ENCODE results near the gene PAPSS2.
A peak's percentile ranks its signal among the peaks of the same experiment; 100 is the strongest.

GRCh38 chr10:87656431-87657072, 3.1 kb upstream of the PAPSS2 start:
- TF ChIP-seq CTCF (IDR thresholded peaks at IDR 0.05) (peak; percentile 61 to 87 (median 77)), POLR2A (IDR thresholded peaks at IDR 0.05) (no peak)

All from ovary (tissue), 3 donors.